GM12874 (cell line): ENCODE measurements around the gene CLCN2.

Source experiments
- TF ChIP-seq, protein P1 (sequence below): IDR thresholded peaks from 2 replicates; pipeline ENCODE4 v1.5.1; 2011; ENCODE audit warnings: low read depth, mild to moderate bottlenecking, control low read depth, low read length, moderate library complexity; ENCODE audit not compliant: insufficient read depth

The CLCN2 gene

GRCh38 chr3:184351511-184352148, 9.8 kb downstream of the CLCN2 start:
- TF ChIP-seq, protein P1, sequence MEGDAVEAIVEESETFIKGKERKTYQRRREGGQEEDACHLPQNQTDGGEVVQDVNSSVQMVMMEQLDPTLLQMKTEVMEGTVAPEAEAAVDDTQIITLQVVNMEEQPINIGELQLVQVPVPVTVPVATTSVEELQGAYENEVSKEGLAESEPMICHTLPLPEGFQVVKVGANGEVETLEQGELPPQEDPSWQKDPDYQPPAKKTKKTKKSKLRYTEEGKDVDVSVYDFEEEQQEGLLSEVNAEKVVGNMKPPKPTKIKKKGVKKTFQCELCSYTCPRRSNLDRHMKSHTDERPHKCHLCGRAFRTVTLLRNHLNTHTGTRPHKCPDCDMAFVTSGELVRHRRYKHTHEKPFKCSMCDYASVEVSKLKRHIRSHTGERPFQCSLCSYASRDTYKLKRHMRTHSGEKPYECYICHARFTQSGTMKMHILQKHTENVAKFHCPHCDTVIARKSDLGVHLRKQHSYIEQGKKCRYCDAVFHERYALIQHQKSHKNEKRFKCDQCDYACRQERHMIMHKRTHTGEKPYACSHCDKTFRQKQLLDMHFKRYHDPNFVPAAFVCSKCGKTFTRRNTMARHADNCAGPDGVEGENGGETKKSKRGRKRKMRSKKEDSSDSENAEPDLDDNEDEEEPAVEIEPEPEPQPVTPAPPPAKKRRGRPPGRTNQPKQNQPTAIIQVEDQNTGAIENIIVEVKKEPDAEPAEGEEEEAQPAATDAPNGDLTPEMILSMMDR, result no peak

DNA sequence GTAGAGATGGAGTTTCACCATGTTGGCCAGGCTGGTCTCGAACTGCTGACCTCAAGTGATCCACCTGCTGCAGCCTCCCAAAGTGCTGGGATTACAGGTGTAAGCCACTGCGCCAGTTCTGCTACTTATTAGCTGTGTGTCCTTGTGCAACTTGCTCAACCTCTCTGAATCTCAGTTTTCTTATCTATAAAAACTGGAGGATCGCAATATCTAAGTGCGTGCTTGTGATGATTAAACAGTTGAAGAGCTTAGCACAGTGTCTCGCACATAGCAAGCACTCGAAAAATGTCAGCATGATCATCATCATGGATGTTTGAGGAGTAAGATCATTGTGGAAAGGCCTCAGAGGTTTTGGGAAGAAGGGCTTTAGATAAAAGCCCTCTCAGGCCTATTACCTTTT, 10.8 kb downstream of the CLCN2 start:
- TF ChIP-seq, protein P1, result no peak

DNA sequence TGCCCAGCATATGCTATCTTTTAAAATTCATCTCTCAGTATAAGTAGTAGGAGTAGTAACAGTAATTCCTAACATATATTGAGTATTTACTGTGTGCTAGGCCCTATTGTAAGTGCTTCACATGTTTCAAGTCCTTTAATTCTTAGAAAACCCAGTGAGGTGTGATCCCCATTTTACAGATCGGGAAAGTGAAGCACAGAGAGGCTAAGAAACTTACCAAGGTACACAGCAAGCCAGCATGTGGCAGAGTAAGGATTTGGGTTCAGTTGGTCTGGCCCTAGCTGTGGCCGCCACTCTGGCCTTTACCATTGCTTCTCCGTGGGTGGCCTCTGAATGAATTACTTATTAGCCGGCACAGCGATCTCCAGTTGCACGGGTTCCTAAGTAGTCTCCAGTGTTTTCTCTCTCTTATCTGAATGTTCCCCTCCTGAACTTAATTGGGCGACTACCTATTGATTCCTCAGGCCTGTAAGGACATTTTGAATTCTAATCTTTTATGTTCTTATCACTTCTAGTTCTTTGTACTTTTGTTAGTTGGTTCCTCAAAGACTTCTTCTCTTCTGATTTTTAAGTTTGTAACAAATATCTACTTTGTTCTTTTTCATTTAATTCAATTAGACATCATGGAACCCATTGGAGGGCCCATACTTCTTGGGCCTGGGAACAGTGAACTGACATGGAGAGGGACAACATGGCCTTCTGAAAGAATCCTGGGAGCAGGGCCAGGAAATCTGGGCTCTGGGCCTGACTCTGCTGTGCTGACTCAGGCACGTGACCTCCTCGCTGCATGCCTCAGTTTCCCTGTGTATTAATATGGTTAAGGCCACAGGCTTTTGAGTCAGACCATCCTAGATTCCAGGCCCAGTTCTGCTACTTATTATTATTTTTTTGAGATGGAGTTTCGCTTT, 11.6 kb downstream of the CLCN2 start:
- TF ChIP-seq, protein P1, result no peak

DNA sequence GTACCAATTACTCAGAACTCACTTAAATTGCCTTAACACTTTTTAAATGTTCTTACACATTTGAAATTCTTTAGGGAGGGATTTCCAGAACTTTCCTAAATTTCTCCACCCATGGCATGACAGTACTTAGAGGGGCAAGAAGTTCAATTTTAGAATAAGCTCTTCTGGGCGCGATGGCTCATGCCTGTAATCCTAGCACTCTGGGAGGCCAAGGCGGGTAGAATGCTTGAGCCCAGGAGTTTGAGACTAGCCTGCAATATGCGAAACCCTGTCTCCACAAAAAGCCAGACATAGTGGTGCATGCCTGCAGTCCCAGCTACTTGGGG, 13.4 kb downstream of the CLCN2 start:
- TF ChIP-seq, protein P1, result no peak

DNA sequence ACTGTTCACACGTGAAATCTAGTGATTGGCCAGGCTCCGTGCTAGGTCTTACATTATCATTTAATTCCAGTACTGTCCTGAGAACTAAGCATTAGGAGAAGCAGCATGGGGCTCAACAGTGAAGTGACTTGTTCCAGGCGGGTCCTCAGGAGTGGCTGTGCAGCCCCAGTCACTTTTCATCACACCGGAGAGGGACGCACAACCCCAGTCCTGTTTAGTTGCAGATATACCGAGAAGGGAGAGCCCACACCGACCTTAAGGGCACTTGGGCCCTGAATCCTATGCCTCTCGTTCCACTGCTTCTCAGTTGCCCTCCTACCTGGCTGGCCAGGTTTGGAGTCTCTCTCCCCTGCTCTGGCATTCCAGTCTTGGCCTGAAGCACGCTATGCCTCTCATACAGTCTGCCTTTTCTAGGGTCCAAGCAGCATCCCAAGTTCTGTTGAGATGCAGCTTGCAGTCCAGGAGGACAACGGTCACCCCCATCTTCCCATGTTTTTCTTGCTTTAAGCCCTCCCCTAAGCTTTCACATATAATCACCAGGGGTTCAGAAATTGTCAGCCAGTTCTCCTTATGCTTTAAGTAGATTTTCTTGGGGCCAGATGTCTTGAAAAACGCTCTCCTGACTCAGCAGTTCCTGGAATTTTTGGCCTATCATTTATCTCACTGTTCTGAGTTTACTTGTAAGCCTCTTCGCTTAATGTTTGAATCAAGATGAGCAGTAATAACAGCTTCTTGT, 13.9 kb downstream of the CLCN2 start:
- TF ChIP-seq, protein P1, result no peak

DNA sequence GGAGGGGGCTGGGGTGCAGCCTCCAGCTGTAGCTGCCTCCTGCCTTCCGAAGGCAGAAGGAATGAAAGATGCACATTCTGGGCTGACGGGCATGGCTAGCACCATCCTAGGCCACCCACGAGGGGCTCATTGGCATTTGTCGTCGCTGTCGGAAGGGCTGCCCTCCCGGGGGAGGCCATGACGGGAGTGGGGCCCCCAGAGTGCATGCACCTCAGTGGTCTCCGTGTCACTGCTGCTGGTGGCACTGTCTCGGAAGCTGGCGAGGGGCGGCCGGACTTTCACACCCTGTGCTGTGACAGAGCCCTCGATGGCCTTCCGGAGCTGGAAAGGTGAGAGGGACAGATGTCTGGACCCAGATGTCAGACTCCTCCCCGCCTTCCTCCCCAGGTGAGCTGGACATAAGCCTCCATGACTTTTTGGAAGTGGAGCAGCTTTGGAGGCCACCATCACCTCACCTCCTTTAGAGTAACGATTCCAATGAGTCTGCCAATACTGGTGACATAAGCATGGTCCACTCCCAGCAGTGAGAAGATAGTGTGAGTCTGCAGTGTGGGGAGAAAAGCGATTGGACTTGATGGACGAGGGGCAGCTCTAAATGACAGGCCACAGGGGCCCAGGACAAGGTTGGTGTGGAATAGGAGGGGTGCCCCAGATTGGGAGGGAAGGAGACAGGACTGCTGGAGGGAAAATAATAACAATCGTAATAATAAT, 14.8 kb downstream of the CLCN2 start:
- TF ChIP-seq, protein P1, result no peak
